ENCODE data around the gene INCA1. TPM values are rescaled to one million over a fixed set of nuclear protein-coding genes. Genes with fewer than 3 reads are reported as not detected.

Gene INCA1
- total RNA-seq, 1 donor from 2014 or later: 0.44 TPM

- peaks cover 5% of the 10 kb centered on the region for H3K36me3 Mint-ChIP-seq (ENCODE audit: unreplicated experiment)
- no peak for TF ChIP-seq CTCF (IDR thresholded peaks at IDR 0.05; ENCODE audit: partially characterized antibody, unreplicated experiment)
- peaks cover 23% of the 10 kb centered on the region for H3K4me1 Mint-ChIP-seq (ENCODE audit: low read depth, unreplicated experiment)
- peak overlapping the region; percentile 91 for H3K27ac Mint-ChIP-seq (ENCODE audit: unreplicated experiment)
- peaks cover 8% of the 10 kb centered on the region for H3K27me3 Mint-ChIP-seq (ENCODE audit: unreplicated experiment)
- H3K9me3 Mint-ChIP-seq (ENCODE audit: unreplicated experiment): peaks cover 4% of the 10 kb centered on the region
- DNase-seq: no peak
- H3K4me3 Mint-ChIP-seq (ENCODE audit: unreplicated experiment): peak overlapping the region; percentile 95
Measured at GRCh38 chr17:4945944-4946280, 51.4 kb downstream of the INCA1 start.

- peak overlapping the region; percentile 64 for H3K27ac Mint-ChIP-seq (ENCODE audit: unreplicated experiment)
- peak overlapping the region; percentile 76 for H3K4me3 Mint-ChIP-seq (ENCODE audit: unreplicated experiment)
- peaks cover 6% of the 10 kb centered on the region for H3K9me3 Mint-ChIP-seq (ENCODE audit: unreplicated experiment)
- H3K4me1 Mint-ChIP-seq (ENCODE audit: low read depth, unreplicated experiment): peaks cover 20% of the 10 kb centered on the region
- H3K36me3 Mint-ChIP-seq (ENCODE audit: unreplicated experiment): peaks cover 5% of the 10 kb centered on the region
- no peak for TF ChIP-seq CTCF (IDR thresholded peaks at IDR 0.05; ENCODE audit: partially characterized antibody, unreplicated experiment)
- DNase-seq: no peak
- H3K27me3 Mint-ChIP-seq (ENCODE audit: unreplicated experiment): peaks cover 10% of the 10 kb centered on the region
Measured at GRCh38 chr17:4945176-4945943, 52.0 kb downstream of the INCA1 start.

- Mint-ChIP-seq H3K9me3 (ENCODE audit: unreplicated experiment) (peaks cover 10% of the 10 kb centered on the region), H3K27me3 (ENCODE audit: unreplicated experiment) (peaks cover 14% of the 10 kb centered on the region), H3K36me3 (ENCODE audit: unreplicated experiment) (peaks cover 5% of the 10 kb centered on the region), H3K27ac (ENCODE audit: unreplicated experiment) (no peak overlapping the region), H3K4me1 (ENCODE audit: low read depth, unreplicated experiment) (peaks cover 20% of the 10 kb centered on the region), H3K4me3 (ENCODE audit: unreplicated experiment) (no peak overlapping the region)
- TF ChIP-seq CTCF (IDR thresholded peaks at IDR 0.05; ENCODE audit: partially characterized antibody, unreplicated experiment): no peak
- DNase-seq: no peak
Measured at GRCh38 chr17:4944554-4945175, 52.7 kb downstream of the INCA1 start.

- Mint-ChIP-seq H3K4me1 (ENCODE audit: low read depth, unreplicated experiment) (peaks cover 20% of the 10 kb centered on the region), H3K36me3 (ENCODE audit: unreplicated experiment) (peaks cover 5% of the 10 kb centered on the region), H3K27me3 (ENCODE audit: unreplicated experiment) (peaks cover 16% of the 10 kb centered on the region), H3K9me3 (ENCODE audit: unreplicated experiment) (peaks cover 12% of the 10 kb centered on the region), H3K27ac (ENCODE audit: unreplicated experiment) (peak overlapping the region; percentile 52), H3K4me3 (ENCODE audit: unreplicated experiment) (no peak overlapping the region)
- no peak for TF ChIP-seq CTCF (IDR thresholded peaks at IDR 0.05; ENCODE audit: partially characterized antibody, unreplicated experiment)
- DNase-seq: no peak
Measured at GRCh38 chr17:4944163-4944553, 53.2 kb downstream of the INCA1 start.

All from glutamatergic neuron (in vitro differentiated cells).